Esophagus squamous epithelium (tissue), 5 donors: ENCODE results near the gene THOC2. TPM values are rescaled to one million over a fixed set of nuclear protein-coding genes. Genes with fewer than 3 reads are reported as not detected.
"Not testable (repeated sequence)": the region's sequence is repeated elsewhere in the genome, so short reads cannot be mapped to it uniquely, and the experiment has no call there.

Experiments
- DNase-seq: peaks from one replicate; lab custom pipeline; 2025; lab: John Stamatoyannopoulos, UW
- H3K27ac ChIP-seq, 4 donors: fragments of 200-600 bp; sonication (generic); one replicate each; pipeline ENCODE4 v1.5.1; 2016 to 2019; ENCODE audit warnings: mild to moderate bottlenecking in 1 of 4
- H3K27me3 ChIP-seq, 4 donors: fragments of 200-600 bp; sonication (generic); 1 replicate in 3 of 4; 2 replicates in 1 of 4; pipeline versions ENCODE4 v1.5.1 to v1.6.0; 2017 to 2021; ENCODE audit warnings: antibody characterized with exemption in 1 of 4
- H3K36me3 ChIP-seq, 3 donors: fragments of 200-600 bp; sonication (generic); one replicate each; pipeline ENCODE4 v1.5.1; 2016 to 2019
- H3K4me1 ChIP-seq, 3 donors: fragments of 200-600 bp; sonication (generic); one replicate each; pipeline ENCODE4 v1.5.1; 2017 to 2019
- H3K4me3 ChIP-seq, 4 donors: fragments of 200-600 bp; sonication (generic); 1 replicate in 3 of 4; 2 replicates in 1 of 4; pipeline ENCODE4 v1.5.1; 2016 to 2019; ENCODE audit warnings: mild to moderate bottlenecking in 2 of 4, moderate library complexity in 1 of 4
- H3K9me3 ChIP-seq, 3 donors: fragments of 200-600 bp; sonication (generic); one replicate each; pipeline ENCODE4 v1.5.1; 2016 to 2019
- POLR2A ChIP-seq, 4 donors: fragments of 450-650 bp; IDR thresholded peaks; one replicate each; pipeline ENCODE4 v1.6.1; 2017; ENCODE audit warnings: antibody characterized with exemption in 4 of 4, mild to moderate bottlenecking in 4 of 4, moderate library complexity in 3 of 4
- WGBS, 2 donors: methylation state at CpG; one replicate each; pipeline ENCODE4 v1.1.5; 2018; 5-methylcytosine and 5-hydroxymethylcytosine counted together
- intact Hi-C: fragments of 100-400 bp; cut with DNase I; formaldehyde crosslinking; loops from one replicate; pipeline ENCODE4 v1.15.0; 2022
- total RNA-seq, 4 donors: library from RNA; depleted of rRNA; stranded (reverse); fragments of >200 nt; gene quantifications; one replicate each; pipeline ENCODE4 v1.1.0, GENCODE V29; 2016
- TF ChIP-seq, protein P1 (sequence below), 6 experiments: fragments of 450-650 bp in 4 of 6; fragments of 200-600 bp in 2 of 6; sonication (generic) in 2 of 6; IDR thresholded peaks; one replicate each; pipeline ENCODE4 v1.5.1; 2016 to 2019; ENCODE audit warnings: antibody characterized with exemption in 6 of 6, mild to moderate bottlenecking in 4 of 6, moderate library complexity in 4 of 6
- donor health status: DM: yes; HTN: yes; CAD: no.

Gene THOC2
- total RNA-seq, 4 donors from 2014 or later = 36.4 to 108 (median 63.8) TPM

DNA sequence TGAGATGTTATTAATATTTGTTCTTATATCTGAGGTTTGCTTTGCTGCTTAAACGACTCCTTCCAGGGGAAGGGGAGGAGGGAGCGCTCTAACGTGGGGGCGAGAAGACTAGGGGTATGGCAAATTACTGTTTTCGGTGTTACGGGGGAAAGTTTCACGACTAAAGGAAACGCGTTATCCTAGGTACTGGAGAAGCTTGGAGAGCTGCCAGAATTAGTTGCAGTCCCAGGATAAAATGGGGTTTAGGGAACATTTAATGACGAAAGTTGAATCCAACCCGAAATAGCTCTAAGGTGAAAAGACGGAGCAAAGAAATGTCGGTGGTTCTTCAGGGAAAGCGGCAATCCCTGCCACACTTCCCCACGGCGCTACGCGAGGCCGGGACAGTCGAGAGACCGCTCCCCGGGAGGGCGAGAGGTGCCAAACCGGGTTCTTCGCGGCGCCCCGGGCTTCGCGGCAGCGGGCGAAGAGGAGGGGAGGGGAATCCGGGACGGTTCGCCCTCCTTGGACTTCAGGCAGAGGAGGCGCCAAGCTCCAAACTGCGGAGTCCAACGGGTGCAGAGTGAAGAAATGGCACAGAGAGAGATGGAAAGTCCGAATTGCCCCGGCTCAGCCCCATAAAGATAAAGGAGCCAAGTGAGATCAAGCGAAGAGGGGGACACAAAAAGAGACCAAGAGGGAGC, 724 bp downstream of the THOC2 start:
- Histone ChIP-seq H3K27me3 (no peaks in the 10 kb centered on the region), H3K27ac (peak overlapping the region; percentile 83 to 90 (median 89)), H3K4me3 (peak overlapping the region; percentile 66 to 83 (median 76)), H3K4me1 (peaks cover 0 to 45% (median 0%) of the 10 kb centered on the region in 3 donors), H3K36me3 (no peaks in the 10 kb centered on the region), H3K9me3 (no peaks in the 10 kb centered on the region)
- no peak for DNase-seq
- no peak for TF ChIP-seq POLR2A (IDR thresholded peaks at IDR 0.05)
- TF ChIP-seq, protein P1, sequence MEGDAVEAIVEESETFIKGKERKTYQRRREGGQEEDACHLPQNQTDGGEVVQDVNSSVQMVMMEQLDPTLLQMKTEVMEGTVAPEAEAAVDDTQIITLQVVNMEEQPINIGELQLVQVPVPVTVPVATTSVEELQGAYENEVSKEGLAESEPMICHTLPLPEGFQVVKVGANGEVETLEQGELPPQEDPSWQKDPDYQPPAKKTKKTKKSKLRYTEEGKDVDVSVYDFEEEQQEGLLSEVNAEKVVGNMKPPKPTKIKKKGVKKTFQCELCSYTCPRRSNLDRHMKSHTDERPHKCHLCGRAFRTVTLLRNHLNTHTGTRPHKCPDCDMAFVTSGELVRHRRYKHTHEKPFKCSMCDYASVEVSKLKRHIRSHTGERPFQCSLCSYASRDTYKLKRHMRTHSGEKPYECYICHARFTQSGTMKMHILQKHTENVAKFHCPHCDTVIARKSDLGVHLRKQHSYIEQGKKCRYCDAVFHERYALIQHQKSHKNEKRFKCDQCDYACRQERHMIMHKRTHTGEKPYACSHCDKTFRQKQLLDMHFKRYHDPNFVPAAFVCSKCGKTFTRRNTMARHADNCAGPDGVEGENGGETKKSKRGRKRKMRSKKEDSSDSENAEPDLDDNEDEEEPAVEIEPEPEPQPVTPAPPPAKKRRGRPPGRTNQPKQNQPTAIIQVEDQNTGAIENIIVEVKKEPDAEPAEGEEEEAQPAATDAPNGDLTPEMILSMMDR (IDR thresholded peaks at IDR 0.05) = no peak
- intact Hi-C loops = no loop called here
- WGBS, 2 donors = 1 to 33% methylated on average over 22 to 40 of the region's 41 CpGs

DNA sequence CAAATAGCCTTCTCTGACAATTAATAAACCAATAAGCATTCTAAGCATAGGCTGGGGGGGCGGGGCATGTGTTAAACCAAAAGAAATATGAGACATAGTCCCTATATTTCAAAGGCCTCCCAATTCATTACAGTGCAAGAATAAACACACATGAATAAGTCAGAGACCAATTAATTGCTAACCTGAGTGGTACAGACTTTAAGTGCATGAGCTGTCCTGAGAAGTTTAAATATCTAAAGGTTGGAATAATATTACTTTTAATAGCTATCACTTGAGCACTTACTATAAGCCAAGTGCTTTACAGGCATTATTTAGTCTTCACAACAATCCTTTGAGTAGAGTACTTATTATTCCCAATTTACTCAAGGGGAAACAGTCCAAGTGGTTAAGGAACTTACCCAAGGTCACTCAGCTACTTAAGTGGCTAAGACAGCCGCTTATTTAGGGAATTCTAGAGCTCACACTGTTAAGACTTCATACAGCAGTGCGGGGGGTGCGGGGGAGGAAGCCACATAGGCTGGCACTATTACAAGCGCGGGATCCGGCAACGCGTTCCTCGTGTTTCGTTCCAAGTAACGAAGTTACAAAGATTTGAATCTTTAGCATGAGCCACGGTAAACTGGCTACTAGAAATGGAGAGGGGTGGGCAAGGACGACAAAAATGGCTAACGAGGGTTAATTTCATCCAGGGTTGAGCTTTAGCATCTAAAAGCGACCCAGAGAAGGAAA, 1.4 kb downstream of the THOC2 start:
- Histone ChIP-seq H3K27ac (peak overlapping the region; percentile 83 to 90 (median 89)), H3K4me3 (peak overlapping the region; percentile 66 to 83 (median 76)), H3K9me3 (no peaks in the 10 kb centered on the region), H3K36me3 (no peaks in the 10 kb centered on the region), H3K4me1 (peaks cover 0 to 45% (median 0%) of the 10 kb centered on the region in 3 donors), H3K27me3 (no peaks in the 10 kb centered on the region)
- WGBS, 2 donors = 0 to 46% methylated on average over 15 to 16 of the region's 16 CpGs
- DNase-seq = no peak
- intact Hi-C loops = no loop called here
- TF ChIP-seq, protein P1 (IDR thresholded peaks at IDR 0.05) = no peak
- no peak for TF ChIP-seq POLR2A (IDR thresholded peaks at IDR 0.05)

DNA sequence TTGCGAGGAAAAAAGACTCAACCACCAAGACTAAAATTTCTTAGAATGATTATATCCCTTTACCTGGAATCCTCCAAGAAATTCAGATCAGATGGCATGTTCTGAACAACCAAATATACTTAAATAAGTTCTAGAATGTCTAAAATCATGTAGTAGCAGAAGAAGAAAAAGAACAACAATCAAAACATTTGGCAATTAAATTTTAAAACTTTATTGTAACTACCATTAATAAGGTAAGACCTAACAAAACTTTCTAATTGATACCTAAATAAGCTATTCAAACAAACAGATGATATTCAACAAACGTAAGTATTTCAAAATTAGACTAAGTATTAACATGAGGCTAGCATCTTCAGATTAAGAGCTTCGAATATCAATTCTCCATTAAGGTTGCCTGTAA, 4.3 kb downstream of the THOC2 start:
- Histone ChIP-seq H3K27me3 (no peaks in the 10 kb centered on the region), H3K27ac (no peak overlapping the region), H3K4me1 (peaks cover 0 to 45% (median 0%) of the 10 kb centered on the region in 3 donors), H3K9me3 (no peaks in the 10 kb centered on the region), H3K36me3 (no peaks in the 10 kb centered on the region), H3K4me3 (no peak overlapping the region)
- 36 to 45% methylated on average over 3 of the region's 3 CpGs for WGBS, 2 donors
- TF ChIP-seq, protein P1 (IDR thresholded peaks at IDR 0.05) = no peak
- TF ChIP-seq POLR2A (IDR thresholded peaks at IDR 0.05) = no peak
- DNase-seq = no peak
- intact Hi-C loops = no loop called here

DNA sequence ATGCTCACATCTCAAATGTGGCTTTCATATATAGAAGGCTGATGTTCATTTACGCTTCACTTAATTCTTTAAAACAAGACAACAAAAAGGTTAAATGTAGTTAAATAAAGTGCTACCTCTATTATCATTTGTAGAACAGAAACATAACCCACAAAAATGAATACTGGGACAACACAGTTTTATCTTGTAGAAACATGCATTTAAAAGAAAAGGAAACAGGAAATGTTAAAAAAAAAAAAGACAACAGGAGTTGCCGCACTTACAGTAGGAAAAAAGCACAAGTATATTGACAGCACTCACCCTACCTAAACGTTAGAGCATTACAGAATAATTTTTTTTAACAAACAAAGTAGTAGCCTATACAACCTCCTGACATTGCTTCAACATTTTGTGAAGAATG, 4.8 kb downstream of the THOC2 start:
- no peak overlapping the region for H3K27ac ChIP-seq
- no peak for DNase-seq
- intact Hi-C loops = no loop called here
- 19 to 45% methylated on average over 3 of the region's 3 CpGs for WGBS, 2 donors
- no peaks in the 10 kb centered on the region for H3K27me3 ChIP-seq
- no peak overlapping the region for H3K4me3 ChIP-seq
- TF ChIP-seq POLR2A (IDR thresholded peaks at IDR 0.05) = no peak
- TF ChIP-seq, protein P1 (IDR thresholded peaks at IDR 0.05) = no peak
- no peaks in the 10 kb centered on the region for H3K36me3 ChIP-seq
- H3K4me1 ChIP-seq = peaks cover 0 to 42% (median 0%) of the 10 kb centered on the region in 3 donors
- no peaks in the 10 kb centered on the region for H3K9me3 ChIP-seq

DNA sequence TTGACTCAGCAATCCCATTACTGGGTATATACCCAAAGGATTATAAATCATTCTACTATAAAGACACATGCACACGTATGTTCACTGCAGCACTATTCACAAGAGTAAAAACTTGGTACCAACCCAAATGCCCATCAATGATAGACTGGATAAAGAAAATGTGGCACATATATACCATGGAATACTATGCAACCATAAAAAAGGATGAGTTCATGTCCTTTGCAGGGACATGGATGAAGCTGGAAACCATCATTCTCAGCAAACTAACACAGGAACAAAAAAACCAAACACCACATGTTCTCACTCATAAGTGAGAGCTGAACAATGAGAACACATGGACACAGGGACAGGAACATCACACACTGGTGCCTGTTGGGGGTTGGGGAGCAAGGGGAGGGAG, 10.7 kb downstream of the THOC2 start:
- WGBS, 2 donors = 94 to 100% methylated on average over 1 of the region's 1 CpG
- H3K4me1 ChIP-seq, H3K27ac ChIP-seq, H3K36me3 ChIP-seq, DNase-seq, H3K9me3 ChIP-seq, intact Hi-C loops, H3K27me3 ChIP-seq, H3K4me3 ChIP-seq: not testable (repeated sequence)
